H9 (cell line): ENCODE data around the gene PPP1R13B. TPM values are rescaled to one million over a fixed set of nuclear protein-coding genes. Genes with fewer than 3 reads are reported as not detected.
A peak's percentile ranks its signal among the peaks of the same experiment; 100 is the strongest.

Source experiments
- DNase-seq: peaks from one replicate; pipeline ENCODE4 v3.0.0-alpha.2; 2017
- H2AFZ ChIP-seq: one replicate; pipeline ENCODE4 v1.6.1; 2013; ENCODE audit warnings: mild to moderate bottlenecking, low read length, control low read depth, moderate library complexity
- H2AK5ac ChIP-seq: 2 replicates; pipeline ENCODE4 v1.6.1; 2013; ENCODE audit warnings: low read length, control low read depth, mixed read lengths; ENCODE audit not compliant: insufficient read length
- H2BK120ac ChIP-seq: one replicate; pipeline ENCODE4 v1.6.1; 2013; ENCODE audit warnings: low read depth, mild to moderate bottlenecking, low read length, control low read depth, inconsistent platforms; ENCODE audit not compliant: poor library complexity, severe bottlenecking
- H2BK12ac ChIP-seq: 2 replicates; pipeline ENCODE4 v1.6.1; 2013; ENCODE audit warnings: low read length, control low read depth, mixed read lengths, low read depth; ENCODE audit not compliant: insufficient read length
- H2BK15ac ChIP-seq: 2 replicates; pipeline ENCODE4 v1.6.1; 2013; ENCODE audit warnings: low read depth, low read length, control low read depth
- H2BK20ac ChIP-seq: one replicate; pipeline ENCODE4 v1.6.1; 2013; ENCODE audit warnings: low read depth, mild to moderate bottlenecking, low read length, control low read depth, inconsistent platforms; ENCODE audit not compliant: poor library complexity, severe bottlenecking
- H2BK5ac ChIP-seq: 2 replicates; pipeline ENCODE4 v1.6.1; 2013; ENCODE audit warnings: low read length, control low read depth, mixed read lengths; ENCODE audit not compliant: insufficient read length
- H3K14ac ChIP-seq: 2 replicates; pipeline ENCODE4 v1.6.1; 2013; ENCODE audit warnings: low read length, control low read depth; ENCODE audit not compliant: insufficient read depth
- H3K18ac ChIP-seq: 2 replicates; pipeline ENCODE4 v1.6.1; 2013; ENCODE audit warnings: low read depth, mild to moderate bottlenecking, mixed read lengths, low read length, control low read depth; ENCODE audit not compliant: insufficient read length
- H3K23ac ChIP-seq: 2 replicates; pipeline ENCODE4 v1.6.1; 2013; ENCODE audit warnings: low read length, control low read depth, mixed read lengths, low read depth; ENCODE audit not compliant: insufficient read length
- H3K23me2 ChIP-seq: 2 replicates; pipeline ENCODE4 v1.6.1; 2013; ENCODE audit warnings: low read depth, mild to moderate bottlenecking, mixed read lengths, low read length, control low read depth; ENCODE audit not compliant: insufficient read length, poor library complexity, severe bottlenecking
- H3K27ac ChIP-seq: 2 replicates; pipeline ENCODE4 v1.5.1; 2013; ENCODE audit warnings: low read length, control low read depth, mixed read lengths, low read depth; ENCODE audit not compliant: insufficient read length
- H3K27me3 ChIP-seq: 2 replicates; pipeline ENCODE4 v1.6.1; 2013; ENCODE audit warnings: low read length, control low read depth, inconsistent platforms; ENCODE audit not compliant: insufficient read depth
- H3K4ac ChIP-seq: 2 replicates; pipeline ENCODE4 v1.6.1; 2013; ENCODE audit warnings: low read depth, mild to moderate bottlenecking, control low read depth, inconsistent platforms, low read length, moderate library complexity
- H3K4me1 ChIP-seq: 2 replicates; pipeline ENCODE4 v1.6.1; 2013; ENCODE audit warnings: low read length, control low read depth, inconsistent platforms; ENCODE audit not compliant: insufficient read depth
- H3K4me2 ChIP-seq: 2 replicates; pipeline ENCODE4 v1.6.1; 2013; ENCODE audit warnings: low read length, control low read depth, mixed read lengths; ENCODE audit not compliant: insufficient read length, insufficient read depth
- H3K56ac ChIP-seq: 2 replicates; pipeline ENCODE4 v1.6.1; 2013; ENCODE audit warnings: low read depth, mild to moderate bottlenecking, mixed read lengths, low read length, control low read depth; ENCODE audit not compliant: insufficient read length
- H3K79me1 ChIP-seq: 2 replicates; pipeline ENCODE4 v1.6.1; 2013; ENCODE audit warnings: low read depth, mild to moderate bottlenecking, moderate library complexity, low read length, control low read depth, inconsistent platforms; ENCODE audit not compliant: insufficient read depth, poor library complexity, severe bottlenecking
- H3K79me2 ChIP-seq: 2 replicates; pipeline ENCODE4 v1.6.1; 2013; ENCODE audit warnings: low read length, control low read depth, inconsistent platforms; ENCODE audit not compliant: insufficient read depth
- H3K9ac ChIP-seq: 2 replicates; pipeline ENCODE4 v1.6.1; 2013; ENCODE audit warnings: low read length, control low read depth, mixed read lengths; ENCODE audit not compliant: insufficient read length; ENCODE audit errors: extremely low read depth
- H3K9me3 ChIP-seq: one replicate; pipeline ENCODE4 v1.6.1; 2013; ENCODE audit warnings: low read depth, low read length, inconsistent platforms; ENCODE audit not compliant: control insufficient read depth
- H3T11ph ChIP-seq: one replicate; pipeline ENCODE4 v1.6.1; 2013; ENCODE audit warnings: mild to moderate bottlenecking, low read length, control low read depth, inconsistent platforms
- H4K20me1 ChIP-seq: one replicate; pipeline ENCODE4 v1.6.1; 2013; ENCODE audit not compliant: control insufficient read depth, insufficient read length, insufficient read depth
- H4K5ac ChIP-seq: 2 replicates; pipeline ENCODE4 v1.6.1; 2013; ENCODE audit warnings: low read depth, mild to moderate bottlenecking, mixed read lengths, low read length, control low read depth; ENCODE audit not compliant: insufficient read length
- H4K8ac ChIP-seq: replicated peaks from 2 replicates; pipeline ENCODE4 v1.6.1; 2013; ENCODE audit warnings: low read length, control low read depth, mixed read lengths, low read depth; ENCODE audit not compliant: insufficient read length
- H4K91ac ChIP-seq: 2 replicates; pipeline ENCODE4 v1.6.1; 2013; ENCODE audit warnings: low read depth, mild to moderate bottlenecking, moderate library complexity, mixed read lengths, low read length, control low read depth; ENCODE audit not compliant: insufficient read length
- H3K27ac Mint-ChIP-seq, 3 experiments: 2 replicates in 2 of 3; 3 replicates in 1 of 3; pipeline ENCODE4 v1.8.0; 2020 to 2021; ENCODE audit warnings: mixed read lengths in 3 of 3, mild to moderate bottlenecking in 1 of 3, moderate library complexity in 1 of 3
- H3K27me3 Mint-ChIP-seq: 2 replicates; pipeline ENCODE4 v1.8.0; 2021; ENCODE audit warnings: low read depth, mild to moderate bottlenecking, moderate library complexity, mixed read lengths
- H3K36me3 Mint-ChIP-seq, 3 experiments: 2 replicates in 2 of 3; 3 replicates in 1 of 3; pipeline ENCODE4 v1.8.0; 2020 to 2021; ENCODE audit warnings: low read depth in 3 of 3, mixed read lengths in 3 of 3; ENCODE audit not compliant: insufficient read depth in 1 of 3
- H3K4me1 Mint-ChIP-seq, 2 experiments: 2 replicates each; pipeline ENCODE4 v1.8.0; 2020; ENCODE audit warnings: mixed read lengths in 2 of 2
- H3K4me3 Mint-ChIP-seq, 2 experiments: 2 replicates in 1 of 2; 3 replicates in 1 of 2; pipeline ENCODE4 v1.8.0; 2020 to 2021; ENCODE audit warnings: mild to moderate bottlenecking in 2 of 2, mixed read lengths in 2 of 2, moderate library complexity in 1 of 2
- H3K9me3 Mint-ChIP-seq, 2 experiments: 2 replicates in 1 of 2; 3 replicates in 1 of 2; pipeline ENCODE4 v1.8.0; 2020; ENCODE audit warnings: mild to moderate bottlenecking in 2 of 2, mixed read lengths in 2 of 2, moderate library complexity in 1 of 2
- WGBS: extraction: QIAGEN DNeasy Blood & Tissue Kit; methylation state at CpG from one replicate; pipeline ENCODE4 v1.1.7; 2013; ENCODE audit warnings: missing lambda C conversion rate, low lambda C conversion rate, mixed read lengths; ENCODE audit not compliant: insufficient read length; ENCODE audit errors: extremely low coverage; 5-methylcytosine and 5-hydroxymethylcytosine counted together
- total RNA-seq: library from RNA; stranded (reverse); gene quantifications from 2 replicates; pipeline ENCODE4 v1.2.1, GENCODE V29; 2021
- TF ChIP-seq, protein P1 (sequence below): fragments of 200-600 bp; sonication (generic); conservative IDR thresholded peaks from 3 replicates; pipeline ENCODE4 v1.8.0; 2021; ENCODE audit warnings: antibody characterized with exemption, mild to moderate bottlenecking

PPP1R13B gene
- total RNA-seq, 1 experiment from 2014 or later: 6.0 TPM

DNA sequence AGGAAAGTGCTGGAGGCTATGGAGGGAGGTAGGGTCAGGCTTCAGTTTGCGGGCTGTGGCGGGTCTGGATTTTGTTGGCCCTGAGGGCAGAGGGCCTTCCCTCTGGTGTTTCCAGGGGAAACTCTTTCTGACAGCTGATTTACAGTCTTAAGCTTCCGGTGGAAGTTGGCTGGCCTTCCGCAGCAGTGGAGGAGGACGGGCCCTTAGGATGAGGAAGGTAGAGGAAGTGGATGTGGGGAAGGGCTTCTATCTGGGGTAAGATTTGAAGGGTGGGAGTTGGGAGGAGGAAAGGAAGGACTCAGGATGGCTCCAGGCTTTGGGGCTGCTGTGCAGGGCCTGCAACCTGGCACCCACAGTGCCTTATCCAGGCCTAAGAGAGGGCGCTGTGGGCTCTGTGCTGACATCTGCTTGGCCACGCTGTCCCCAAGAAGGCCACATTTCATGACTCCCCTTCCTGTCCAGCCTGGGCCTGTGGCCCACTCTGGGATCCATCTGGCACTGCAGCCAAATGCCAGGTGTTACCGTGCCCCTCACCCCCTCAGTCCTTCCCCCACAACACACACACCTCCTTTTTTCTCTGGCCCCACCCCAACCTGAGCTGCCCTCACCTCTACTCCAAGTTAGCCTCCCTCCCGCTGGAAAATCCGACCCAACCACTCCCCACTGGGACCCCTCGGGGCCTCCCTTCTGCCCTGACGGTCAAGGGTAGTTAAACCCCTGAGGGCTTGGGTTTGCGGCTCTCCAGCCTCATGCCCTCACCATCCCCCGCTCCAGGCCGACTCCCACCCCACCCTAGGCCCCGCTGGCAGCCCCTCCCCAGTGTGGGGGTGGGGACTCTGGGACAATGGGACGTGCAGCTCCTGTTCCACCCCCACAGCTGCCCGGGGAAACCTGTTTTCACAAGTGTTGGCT is 7.7 kb upstream of the PPP1R13B start:
- no peak overlapping the region for H2AFZ ChIP-seq
- no CpG with 5 or more reads among the region's 18 CpGs for WGBS

More for the DNA sequence above, 7.7 kb upstream of the PPP1R13B start:
- Histone ChIP-seq H3K23ac (no peak overlapping the region), H2BK12ac (no peak overlapping the region), H2BK15ac (no peak overlapping the region), H3K14ac (peak overlapping the region; percentile 49), H3K9ac (no peak overlapping the region), H3K4me1 (peaks cover 3% of the 10 kb centered on the region; the same call in 1 of the 2 replicates), H3K9me3 (no peaks in the 10 kb centered on the region), H2AK5ac (no peak overlapping the region), H4K91ac (no peak overlapping the region), H3K27me3 (no peaks in the 10 kb centered on the region), H3K79me1 (no peaks in the 10 kb centered on the region), H3K56ac (no peak overlapping the region), H3K79me2 (no peaks in the 10 kb centered on the region), H2BK5ac (no peak overlapping the region), H4K20me1 (no peaks in the 10 kb centered on the region), H4K8ac (no peak overlapping the region), H3K18ac (peak overlapping the region; percentile 22), H3K4me2 (peak overlapping the region; percentile 9), H3T11ph (no peak overlapping the region), H2BK120ac (no peak overlapping the region), H4K5ac (no peak overlapping the region), H3K27ac (no peak overlapping the region), H3K23me2 (no peaks in the 10 kb centered on the region), H2BK20ac (no peak overlapping the region), H3K4ac (no peak overlapping the region)
- H3K9me3 Mint-ChIP-seq: no peaks in the 10 kb centered on the region
- H3K27ac Mint-ChIP-seq: peak overlapping the region; percentile 77 to 96 (median 80); a peak in 6 of 7 replicates
- H3K4me3 Mint-ChIP-seq: peak overlapping the region; percentile 35 to 64; a peak in 3 of 5 replicates
- TF ChIP-seq, protein P1, sequence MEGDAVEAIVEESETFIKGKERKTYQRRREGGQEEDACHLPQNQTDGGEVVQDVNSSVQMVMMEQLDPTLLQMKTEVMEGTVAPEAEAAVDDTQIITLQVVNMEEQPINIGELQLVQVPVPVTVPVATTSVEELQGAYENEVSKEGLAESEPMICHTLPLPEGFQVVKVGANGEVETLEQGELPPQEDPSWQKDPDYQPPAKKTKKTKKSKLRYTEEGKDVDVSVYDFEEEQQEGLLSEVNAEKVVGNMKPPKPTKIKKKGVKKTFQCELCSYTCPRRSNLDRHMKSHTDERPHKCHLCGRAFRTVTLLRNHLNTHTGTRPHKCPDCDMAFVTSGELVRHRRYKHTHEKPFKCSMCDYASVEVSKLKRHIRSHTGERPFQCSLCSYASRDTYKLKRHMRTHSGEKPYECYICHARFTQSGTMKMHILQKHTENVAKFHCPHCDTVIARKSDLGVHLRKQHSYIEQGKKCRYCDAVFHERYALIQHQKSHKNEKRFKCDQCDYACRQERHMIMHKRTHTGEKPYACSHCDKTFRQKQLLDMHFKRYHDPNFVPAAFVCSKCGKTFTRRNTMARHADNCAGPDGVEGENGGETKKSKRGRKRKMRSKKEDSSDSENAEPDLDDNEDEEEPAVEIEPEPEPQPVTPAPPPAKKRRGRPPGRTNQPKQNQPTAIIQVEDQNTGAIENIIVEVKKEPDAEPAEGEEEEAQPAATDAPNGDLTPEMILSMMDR: peak; percentile 20; the same call in 2 of the 3 replicates
- H3K36me3 Mint-ChIP-seq: no peaks in the 10 kb centered on the region
- H3K4me1 Mint-ChIP-seq: peaks cover 29 to 44% of the 10 kb centered on the region in 2 experiments
- peak; percentile 83 for DNase-seq
- H3K27me3 Mint-ChIP-seq: peaks cover 8% of the 10 kb centered on the region
